ENCODE results near the gene RAPGEF1.

GRCh38 chr9:131594906-131595665, 144.8 kb downstream of the RAPGEF1 start:
- TF ChIP-seq YY1 (IDR thresholded peaks at IDR 0.05; ENCODE audit: insufficient read depth, insufficient read length) (no peak), ZNF274 (IDR thresholded peaks at IDR 0.05; ENCODE audit: low read depth, low read length) (no peak)

Measured in NT2/D1 (cell line).